ENCODE data around the gene RERE. TPM values are rescaled to one million over a fixed set of nuclear protein-coding genes. Genes with fewer than 3 reads are reported as not detected.

RERE gene
- polyA plus RNA-seq, 1 experiment, result 14.3 TPM

DNA sequence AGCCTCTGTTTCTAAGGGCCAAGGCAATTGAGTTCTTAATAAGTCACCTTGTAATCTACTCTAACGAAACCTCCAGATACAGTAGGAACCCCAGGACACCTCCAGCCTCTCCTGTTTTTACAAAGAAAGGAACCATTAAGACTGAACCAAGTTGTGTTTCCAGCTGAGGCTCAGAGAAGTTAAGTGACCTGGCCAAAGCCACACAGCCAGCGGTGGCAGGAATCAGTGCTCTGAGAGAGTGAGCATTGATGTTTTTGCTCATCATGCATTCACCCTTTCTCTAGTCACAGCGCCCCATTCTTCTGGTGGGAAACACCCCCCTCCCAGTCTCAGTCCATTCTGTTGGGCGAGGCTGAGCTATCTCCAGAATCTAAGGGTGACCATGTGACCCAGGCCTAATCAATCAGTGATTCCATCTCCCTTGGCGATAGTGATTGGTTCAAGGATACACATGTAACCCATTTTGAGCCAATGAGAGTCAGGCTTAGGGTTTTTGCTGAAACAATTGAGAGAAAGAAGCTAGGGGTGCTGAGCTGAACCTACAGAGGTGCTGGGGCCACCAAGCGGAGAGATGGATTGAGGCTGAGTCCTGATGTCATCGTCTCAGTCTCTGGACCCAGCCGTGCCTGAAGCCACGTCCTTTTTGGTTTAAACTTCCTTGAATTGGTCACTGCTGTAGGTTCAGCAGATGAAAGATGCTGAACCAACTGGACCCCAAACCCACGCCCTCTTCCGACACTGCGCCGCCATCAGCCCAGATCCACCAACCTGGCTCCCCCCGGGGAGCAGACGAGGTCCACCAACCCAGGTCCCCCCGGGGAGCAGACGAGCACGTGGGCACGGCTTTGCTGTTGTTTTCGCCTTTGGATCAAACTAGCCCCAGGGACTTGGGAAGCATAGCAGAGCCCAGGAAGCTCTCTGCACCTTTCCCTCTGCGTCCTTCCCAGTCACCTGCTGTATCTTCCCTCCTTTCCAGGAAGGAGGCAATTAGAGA lies 28.0 kb upstream of the RERE start:
- H3K27me3 ChIP-seq (ENCODE audit: control insufficient read depth, insufficient read depth, low read length), result peaks cover 11% of the 10 kb centered on the region
- H3K27ac ChIP-seq (ENCODE audit: low read depth, low read length), result no peak overlapping the region
- POLR2A ChIA-PET, result no interaction called here
- no peak for DNase-seq (ENCODE audit: low read depth, low spot score)
- no peak overlapping the region for H3K4me3 ChIP-seq (ENCODE audit: low read depth, low read length)
- CTCF ChIA-PET, result interaction anchor here (0.6 to 1.4 kb wide), 3 partner anchors 13 to 120 kb away, joined by 4 to 17 read pairs (median 4); no protein-coding TSS in a partner anchor
- H3K9me3 ChIP-seq (ENCODE audit: control insufficient read depth, insufficient read depth, low read length), result peaks cover 13% of the 10 kb centered on the region; the same call in 1 of the 2 replicates
- TF ChIP-seq, protein P1, sequence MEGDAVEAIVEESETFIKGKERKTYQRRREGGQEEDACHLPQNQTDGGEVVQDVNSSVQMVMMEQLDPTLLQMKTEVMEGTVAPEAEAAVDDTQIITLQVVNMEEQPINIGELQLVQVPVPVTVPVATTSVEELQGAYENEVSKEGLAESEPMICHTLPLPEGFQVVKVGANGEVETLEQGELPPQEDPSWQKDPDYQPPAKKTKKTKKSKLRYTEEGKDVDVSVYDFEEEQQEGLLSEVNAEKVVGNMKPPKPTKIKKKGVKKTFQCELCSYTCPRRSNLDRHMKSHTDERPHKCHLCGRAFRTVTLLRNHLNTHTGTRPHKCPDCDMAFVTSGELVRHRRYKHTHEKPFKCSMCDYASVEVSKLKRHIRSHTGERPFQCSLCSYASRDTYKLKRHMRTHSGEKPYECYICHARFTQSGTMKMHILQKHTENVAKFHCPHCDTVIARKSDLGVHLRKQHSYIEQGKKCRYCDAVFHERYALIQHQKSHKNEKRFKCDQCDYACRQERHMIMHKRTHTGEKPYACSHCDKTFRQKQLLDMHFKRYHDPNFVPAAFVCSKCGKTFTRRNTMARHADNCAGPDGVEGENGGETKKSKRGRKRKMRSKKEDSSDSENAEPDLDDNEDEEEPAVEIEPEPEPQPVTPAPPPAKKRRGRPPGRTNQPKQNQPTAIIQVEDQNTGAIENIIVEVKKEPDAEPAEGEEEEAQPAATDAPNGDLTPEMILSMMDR (IDR thresholded peaks at IDR 0.05; ENCODE audit: low read depth, low read length), result no peak

DNA sequence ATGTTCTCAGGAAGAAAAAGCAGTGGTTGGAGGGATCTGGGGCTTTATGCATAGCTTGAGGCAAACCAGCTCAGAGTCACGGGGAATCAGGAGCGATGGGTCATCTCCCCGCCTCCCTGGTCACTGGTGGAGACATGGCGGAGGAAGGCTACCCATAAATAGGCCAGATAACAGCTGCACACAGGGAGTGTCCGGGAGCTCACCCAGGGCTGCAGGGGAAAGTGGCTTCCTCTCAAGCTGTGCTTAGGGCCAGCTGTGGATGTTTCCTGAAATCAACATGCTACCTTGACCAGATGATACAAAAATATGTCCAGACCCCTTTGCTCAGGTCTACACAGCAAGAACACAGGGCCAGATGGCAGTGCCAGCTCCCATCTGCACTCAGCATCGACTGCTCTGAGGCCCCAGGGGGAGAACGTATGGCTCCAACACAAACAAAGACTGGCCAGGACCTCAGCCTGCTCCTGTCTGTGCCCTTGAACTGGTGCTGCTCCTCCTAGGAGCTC lies 27.1 kb upstream of the RERE start:
- no peak for DNase-seq (ENCODE audit: low read depth, low spot score)
- POLR2A ChIA-PET, result no interaction called here
- CTCF ChIA-PET, result interaction anchor here (1.2 kb wide), 1 partner anchor 14 kb away, joined by 4 read pairs; no protein-coding TSS in a partner anchor
- H3K27ac ChIP-seq (ENCODE audit: low read depth, low read length), result no peak overlapping the region
- H3K27me3 ChIP-seq (ENCODE audit: control insufficient read depth, insufficient read depth, low read length), result peaks cover 11% of the 10 kb centered on the region
- H3K4me3 ChIP-seq (ENCODE audit: low read depth, low read length), result no peak overlapping the region
- TF ChIP-seq, protein P1 (IDR thresholded peaks at IDR 0.05; ENCODE audit: low read depth, low read length), result no peak
- H3K9me3 ChIP-seq (ENCODE audit: control insufficient read depth, insufficient read depth, low read length), result peaks cover 13% of the 10 kb centered on the region; the same call in 1 of the 2 replicates

DNA sequence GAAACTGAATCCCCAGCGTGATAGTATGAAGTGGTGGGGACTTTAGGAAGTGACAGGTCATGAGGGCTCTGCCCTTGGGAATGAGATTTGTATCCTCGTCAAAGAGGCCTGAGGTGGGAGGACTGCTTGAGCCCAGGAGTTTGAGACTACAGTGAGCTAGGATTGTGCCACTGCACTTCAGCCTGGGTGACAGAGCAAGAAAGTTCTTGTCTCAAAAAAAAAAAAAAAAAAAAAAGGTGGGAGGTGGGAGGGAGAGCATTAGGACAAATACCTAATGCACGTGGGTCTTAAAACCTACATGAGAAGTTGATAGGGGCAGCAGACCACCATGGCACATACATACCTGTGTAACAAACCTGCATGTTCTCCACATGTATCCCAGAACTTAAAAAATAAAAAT lies 24.0 kb upstream of the RERE start:
- peaks cover 13% of the 10 kb centered on the region; the same call in 1 of the 2 replicates for H3K9me3 ChIP-seq (ENCODE audit: control insufficient read depth, insufficient read depth, low read length)
- POLR2A ChIA-PET, result no interaction called here
- peaks cover 11% of the 10 kb centered on the region for H3K27me3 ChIP-seq (ENCODE audit: control insufficient read depth, insufficient read depth, low read length)
- CTCF ChIA-PET, result interaction anchor here (0.6 kb wide), 1 partner anchor 9 kb away, joined by 3 read pairs; no protein-coding TSS in a partner anchor
- H3K4me3 ChIP-seq (ENCODE audit: low read depth, low read length), result no peak overlapping the region
- TF ChIP-seq, protein P1 (IDR thresholded peaks at IDR 0.05; ENCODE audit: low read depth, low read length), result no peak
- no peak for DNase-seq (ENCODE audit: low read depth, low spot score)
- H3K27ac ChIP-seq (ENCODE audit: low read depth, low read length), result no peak overlapping the region

DNA sequence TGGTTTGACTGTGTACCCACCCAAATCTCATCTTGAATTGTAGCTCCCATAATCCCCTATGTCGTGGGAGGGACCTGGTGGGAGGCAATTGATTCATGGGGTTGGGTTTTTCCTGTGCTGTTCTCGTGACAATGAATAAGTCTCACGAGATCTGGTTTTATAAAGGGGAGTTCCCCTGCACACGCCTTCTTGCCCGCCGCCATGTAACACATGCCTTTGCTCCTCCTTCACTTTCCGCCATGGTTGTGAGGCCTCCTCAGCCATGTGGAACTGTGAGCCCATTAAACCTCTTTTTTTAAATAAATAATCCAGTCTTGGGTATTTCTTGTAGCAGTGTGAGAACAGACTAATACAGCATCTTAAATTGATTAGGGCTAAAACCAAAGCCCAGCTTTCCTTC lies 22.6 kb upstream of the RERE start:
- DNase-seq (ENCODE audit: low read depth, low spot score), result no peak
- Histone ChIP-seq H3K27me3 (ENCODE audit: control insufficient read depth, insufficient read depth, low read length) (peaks cover 3% of the 10 kb centered on the region), H3K9me3 (ENCODE audit: control insufficient read depth, insufficient read depth, low read length) (peaks cover 13% of the 10 kb centered on the region; the same call in 1 of the 2 replicates), H3K4me3 (ENCODE audit: low read depth, low read length) (no peak overlapping the region), H3K27ac (ENCODE audit: low read depth, low read length) (no peak overlapping the region)
- CTCF ChIA-PET, result interaction anchor here (0.6 to 5.2 kb wide), 2 partner anchors 9 to 40 kb away, joined by 3 to 39 read pairs; no protein-coding TSS in a partner anchor
- POLR2A ChIA-PET, result interaction anchor here (0.8 kb wide), 1 partner anchor 22 kb away, joined by 5 read pairs; the partner anchor contains the start of gene RERE
- TF ChIP-seq, protein P1 (IDR thresholded peaks at IDR 0.05; ENCODE audit: low read depth, low read length), result no peak

Measured in AG04450 (cell line).